Heart left ventricle (tissue), 16 donors: ENCODE measurements around the gene GXYLT2. TPM values are rescaled to one million over a fixed set of nuclear protein-coding genes. Genes with fewer than 3 reads are reported as not detected.

ENCODE experiments used
- ATAC-seq, 4 donors: fragments of 200-7000 bp; cut with Tn5 transposase; one replicate each; pipeline ENCODE4 v1.9.1; 2020 to 2022; ENCODE audit warnings: moderate library complexity in 4 of 4, mild to moderate bottlenecking in 3 of 4, moderate number of reproducible peaks in 1 of 4
- DNase-seq, 5 donors: peaks; one replicate each; pipeline ENCODE4 v3.0.0-alpha.2; 2020
- H3K27ac ChIP-seq, 12 donors: fragments of 200-600 bp; sonication (generic) in 4 of 12; one replicate each; pipeline versions ENCODE4 v1.5.0 to v1.8.0; 2016 to 2022; ENCODE audit warnings: mild to moderate bottlenecking in 2 of 12
- H3K27me3 ChIP-seq, 9 donors: fragments of 200-600 bp; sonication (generic) in 2 of 9; one replicate each; pipeline versions ENCODE4 v1.5.1 to v1.8.0; 2016 to 2022; ENCODE audit warnings: mild to moderate bottlenecking in 3 of 9
- H3K36me3 ChIP-seq, 9 donors: fragments of 200-600 bp; sonication (generic) in 2 of 9; one replicate each; pipeline versions ENCODE4 v1.5.0 to v1.8.0; 2018 to 2022; ENCODE audit warnings: mild to moderate bottlenecking in 2 of 9
- H3K4me1 ChIP-seq, 12 donors: fragments of 200-600 bp; sonication (generic) in 4 of 12; one replicate each; pipeline versions ENCODE4 v1.5.0 to v1.8.0; 2016 to 2022; ENCODE audit warnings: mild to moderate bottlenecking in 3 of 12
- H3K4me3 ChIP-seq, 12 donors: fragments of 200-600 bp; sonication (generic) in 4 of 12; one replicate each; pipeline versions ENCODE4 v1.5.0 to v1.8.0; 2017 to 2022; ENCODE audit warnings: mild to moderate bottlenecking in 9 of 12, moderate library complexity in 4 of 12
- H3K9me3 ChIP-seq, 12 donors: fragments of 200-600 bp; sonication (generic) in 4 of 12; one replicate each; pipeline versions ENCODE4 v1.5.0 to v1.8.0; 2016 to 2022; ENCODE audit warnings: mild to moderate bottlenecking in 1 of 12
- CTCF ChIP-seq, 12 donors: fragments of 200-600 bp; sonication (generic) in 4 of 12; IDR thresholded peaks; one replicate each; pipeline versions ENCODE4 v1.5.0 to v1.8.0; 2018 to 2022; ENCODE audit warnings: antibody characterized with exemption in 12 of 12, mild to moderate bottlenecking in 5 of 12
- POLR2A ChIP-seq, 2 donors: fragments of 450-650 bp; IDR thresholded peaks; one replicate each; pipeline ENCODE4 v1.6.1; 2017; ENCODE audit warnings: antibody characterized with exemption in 2 of 2, mild to moderate bottlenecking in 2 of 2, moderate library complexity in 2 of 2
- WGBS, 4 donors: extraction: QIAGEN DNeasy Blood & Tissue Kit in 2 of 4; methylation state at CpG; one replicate each; pipeline versions ENCODE4 v1.1.5 to v1.1.7; 2013 to 2018; 5-methylcytosine and 5-hydroxymethylcytosine counted together
- intact Hi-C, 10 donors: fragments of 100-400 bp; cut with DNase I; formaldehyde crosslinking; loops; one replicate each; pipeline versions ENCODE4 v1.11.1 to v1.14.2; 2022
- polyA plus RNA-seq, 2 donors: library from polyadenylated mRNA; stranded (reverse); fragments of 200-250 nt; gene quantifications; one replicate each; pipeline ENCODE4 v1.2.3, GENCODE V29; 2013
- total RNA-seq, 9 donors: library from RNA; depleted of rRNA in 2 of 9; stranded (reverse); fragments of >200 nt in 2 of 9; fragmentation: NEBNext Ultra II Directional in 3 of 9; extraction: Animal tissue kit (Norgen Biotek cat#: 25700) in 3 of 9; gene quantifications; one replicate each; pipeline versions ENCODE4 v1.1.0 to v1.2.4, GENCODE V29; 2016 to 2023
- donor health status: ischemic (EF 13 %, LVEDD 7.1; RV severe dilation, severe dysfunction).
- donor health status: healthy with polysubstance abuse.
- donor health status: DM: no; HTN: yes; CAD: no.
- donor health status: DM: no; HTN: no; CAD: no.
- donor health status: ischemic (EF 25% LVEDD 6.9; RV normal size, moderate dysfunction).
- donor health status: ischemic (EF 25% LVEDD 5.7; RV mildly dilated, moderate dysfunction).
- donor health status: healthy.
- donor health status: DM: yes; HTN: yes; CAD: no.
- donor health status: ischemic (EF 35%, LVEDD 5.7; RV mildly dilated, moderate dysfunction).
- donor health status: nonischemic (EF 11% LVEDD 7.7; RV severe dilation, severe dysfunction).
- donor health status: DM: yes; HTN: yes; CAD: no.
- donor health status: PGD.
- donor health status: ischemic (EF 29% LVEDD 5.4; RV normal size, mild dysfunction).
- donor health status: nonischemic (EF 23%, LVEDD 6.1; RV moderate dilation, normal function).

GXYLT2 gene
- total and polyA plus RNA-seq, 11 donors: 3.4 to 35.2 (median 15.0) TPM

- no peaks in the 10 kb centered on the region for H3K36me3 ChIP-seq
- TF ChIP-seq CTCF (IDR thresholded peaks at IDR 0.05) (no peak), POLR2A (IDR thresholded peaks at IDR 0.05) (no peak)
- no peak overlapping the region for H3K27ac ChIP-seq
- no peak overlapping the region for H3K4me3 ChIP-seq
- H3K27me3 ChIP-seq: no peaks in the 10 kb centered on the region
- intact Hi-C loops: no loop called here
- no peaks in the 10 kb centered on the region for H3K9me3 ChIP-seq
- ATAC-seq (no peak), DNase-seq (no peak)
- H3K4me1 ChIP-seq: peaks cover 0 to 15% (median 5%) of the 10 kb centered on the region in 12 donors
- whole genome bisulfite sequencing, 4 donors: 90 to 95% (median 92%) methylated on average over 3 of the region's 3 CpGs
Observed at GRCh38 chr3:72903004-72903403, 15.2 kb downstream of the GXYLT2 start.

- Histone ChIP-seq H3K4me1 (peaks cover 0 to 21% (median 7%) of the 10 kb centered on the region in 12 donors), H3K27me3 (no peaks in the 10 kb centered on the region), H3K27ac (no peak overlapping the region), H3K36me3 (peaks cover 0 to 5% (median 0%) of the 10 kb centered on the region in 9 donors), H3K4me3 (no peak overlapping the region), H3K9me3 (no peaks in the 10 kb centered on the region)
- 43 to 47% (median 47%) methylated on average over 2 of the region's 2 CpGs for WGBS, 4 donors
- intact Hi-C loops: no loop called here
- DNase-seq (no peak), ATAC-seq (peak in 2 of 4 donors; percentile 25 to 62)
- TF ChIP-seq CTCF (IDR thresholded peaks at IDR 0.05) (no peak), POLR2A (IDR thresholded peaks at IDR 0.05) (no peak)
Observed at GRCh38 chr3:72904163-72904562, 16.3 kb downstream of the GXYLT2 start.

GRCh38 chr3:72906154-72906553, 18.3 kb downstream of the GXYLT2 start:
- Histone ChIP-seq H3K36me3 (peaks cover 0 to 10% (median 0%) of the 10 kb centered on the region in 9 donors), H3K4me1 (peaks cover 0 to 18% (median 5%) of the 10 kb centered on the region in 12 donors), H3K27ac (no peak overlapping the region), H3K9me3 (no peaks in the 10 kb centered on the region), H3K4me3 (no peak overlapping the region), H3K27me3 (no peaks in the 10 kb centered on the region)
- intact Hi-C loops: no loop called here
- 78 to 84% (median 82%) methylated on average over 6 of the region's 6 CpGs for WGBS, 4 donors
- no peak for DNase-seq
- ATAC-seq: no peak
- TF ChIP-seq POLR2A (IDR thresholded peaks at IDR 0.05): no peak
- TF ChIP-seq CTCF (IDR thresholded peaks at IDR 0.05): no peak

GRCh38 chr3:72907131-72907711, 19.4 kb downstream of the GXYLT2 start:
- intact Hi-C loops: no loop called here
- TF ChIP-seq POLR2A (IDR thresholded peaks at IDR 0.05): no peak
- TF ChIP-seq CTCF (IDR thresholded peaks at IDR 0.05): no peak
- H3K4me1 ChIP-seq: peaks cover 0 to 18% (median 5%) of the 10 kb centered on the region in 12 donors

More at GRCh38 chr3:72907131-72907711, 19.4 kb downstream of the GXYLT2 start:
- DNase-seq (peak in 4 of 5 donors; percentile 46 to 61 (median 52)), ATAC-seq (peak; percentile 66 to 76 (median 69))
- peaks cover 0 to 11% (median 0%) of the 10 kb centered on the region in 9 donors for H3K36me3 ChIP-seq
- H3K27me3 ChIP-seq: no peaks in the 10 kb centered on the region
- H3K27ac ChIP-seq: peak overlapping the region in 5 of 12 donors; percentile 13 to 70 (median 33)
- no peak overlapping the region for H3K4me3 ChIP-seq
- 50 to 70% (median 68%) methylated on average over 4 of the region's 4 CpGs for WGBS, 4 donors
- H3K9me3 ChIP-seq: no peaks in the 10 kb centered on the region
